HepG2 (cell line): Measurements from ENCODE around the gene TAF13. TPM values are rescaled to one million over a fixed set of nuclear protein-coding genes. Genes with fewer than 3 reads are reported as not detected.
A peak's percentile ranks its signal among the peaks of the same experiment; 100 is the strongest.

Source experiments
- AGO2 ChIP-seq: fragments of 200-400 bp; formaldehyde crosslinking; optimal IDR thresholded peaks from 2 replicates; pipeline ENCODE3; 2017; ENCODE audit warnings: mild to moderate bottlenecking, low read depth, low read length, moderate library complexity
- ARNTL ChIP-seq: sonication (generic); formaldehyde crosslinking; IDR thresholded peaks from 2 replicates; pipeline ENCODE4 v1.4.0; 2020; ENCODE audit warnings: mild to moderate bottlenecking, missing genetic modification reagents
- DPF2 ChIP-seq: sonication (generic); formaldehyde crosslinking; IDR thresholded peaks from 2 replicates; pipeline ENCODE4 v1.4.0; 2020; ENCODE audit warnings: mild to moderate bottlenecking, low read depth, missing genetic modification reagents, borderline replicate concordance
- ERF ChIP-seq: IDR thresholded peaks from 2 replicates; pipeline ENCODE4 v1.6.1; 2018; ENCODE audit warnings: missing biosample characterization, missing genetic modification reagents
- FOXO4 ChIP-seq: sonication (generic); formaldehyde crosslinking; conservative IDR thresholded peaks from 2 replicates; pipeline ENCODE4 v1.8.1; 2023; ENCODE audit warnings: missing genetic modification reagents
- GMEB1 ChIP-seq: sonication (generic); formaldehyde crosslinking; IDR thresholded peaks from 2 replicates; pipeline ENCODE4 v1.5.1; 2020; ENCODE audit warnings: missing genetic modification reagents, mild to moderate bottlenecking, borderline replicate concordance
- NCOA5 ChIP-seq: sonication (generic); formaldehyde crosslinking; IDR thresholded peaks from 2 replicates; pipeline ENCODE4 v1.4.0; 2020; ENCODE audit warnings: missing genetic modification reagents
- POGZ ChIP-seq: sonication (generic); formaldehyde crosslinking; IDR thresholded peaks from 2 replicates; pipeline ENCODE4 v1.4.0; 2020; ENCODE audit warnings: mild to moderate bottlenecking, missing genetic modification reagents
- RFXAP ChIP-seq: sonication (generic); formaldehyde crosslinking; IDR thresholded peaks from 2 replicates; pipeline ENCODE4 v1.4.0; 2020; ENCODE audit warnings: missing genetic modification reagents, borderline replicate concordance
- SP1 ChIP-seq, 2 experiments: fragments of 450-650 bp in 1 of 2; sonication (generic) in 1 of 2; formaldehyde crosslinking in 1 of 2; IDR thresholded peaks; 2 replicates each; pipeline versions ENCODE4 v1.4.0 to v1.6.1; 2016 to 2020; ENCODE audit warnings: missing genetic modification reagents in 1 of 2
- XRCC5 ChIP-seq: fragments of 200-400 bp; formaldehyde crosslinking; optimal IDR thresholded peaks from 2 replicates; pipeline ENCODE3; 2017; ENCODE audit warnings: mild to moderate bottlenecking, low read length
- ZBED4 ChIP-seq: sonication (generic); formaldehyde crosslinking; IDR thresholded peaks from 2 replicates; pipeline ENCODE4 v1.4.0; 2020; ENCODE audit warnings: missing genetic modification reagents, borderline replicate concordance
- ZFP41 ChIP-seq: sonication (generic); formaldehyde crosslinking; IDR thresholded peaks from 2 replicates; pipeline ENCODE4 v1.4.0; 2020; ENCODE audit warnings: mild to moderate bottlenecking, missing genetic modification reagents, borderline replicate concordance
- ZKSCAN1 ChIP-seq: fragments of 150-350 bp; IDR thresholded peaks from 2 replicates; pipeline ENCODE4 v1.6.1; 2014; ENCODE audit warnings: low read length
- ZNF121 ChIP-seq: sonication (generic); formaldehyde crosslinking; IDR thresholded peaks from 2 replicates; pipeline ENCODE4 v1.5.0; 2020; ENCODE audit warnings: mild to moderate bottlenecking, missing genetic modification reagents
- ZNF282 ChIP-seq: fragments of 450-650 bp; IDR thresholded peaks from 2 replicates; pipeline ENCODE4 v1.6.1; 2018; ENCODE audit not compliant: partially characterized antibody
- ZNF33B ChIP-seq: sonication (generic); formaldehyde crosslinking; IDR thresholded peaks from 2 replicates; pipeline ENCODE4 v1.5.1; 2020; ENCODE audit warnings: mild to moderate bottlenecking, missing genetic modification reagents
- ZNF451 ChIP-seq: sonication (generic); formaldehyde crosslinking; IDR thresholded peaks from 2 replicates; pipeline ENCODE4 v1.5.0; 2020; ENCODE audit warnings: mild to moderate bottlenecking, missing genetic modification reagents
- ZNF639 ChIP-seq: conservative IDR thresholded peaks from 2 replicates; pipeline ENCODE4 v1.6.1; 2018; ENCODE audit warnings: missing genetic modification reagents
- ZNF781 ChIP-seq: sonication (generic); formaldehyde crosslinking; IDR thresholded peaks from 2 replicates; pipeline ENCODE4 v1.5.1; 2020; ENCODE audit warnings: borderline replicate concordance, mild to moderate bottlenecking, missing genetic modification reagents; ENCODE audit errors: not compliant biosample characterization
- ZNF83 ChIP-seq: sonication (generic); formaldehyde crosslinking; IDR thresholded peaks from 2 replicates; pipeline ENCODE4 v1.4.0; 2020; ENCODE audit warnings: missing genetic modification reagents, mild to moderate bottlenecking, borderline replicate concordance
- polyA plus RNA-seq, 8 experiments: library from polyadenylated mRNA; depleted of rRNA in 3 of 8; stranded (reverse) in 7 of 8; unstranded in 1 of 8; fragments of >200 nt; fragmentation: Illumina TruSeq in 4 of 8; extraction: Trizol in 4 of 8; gene quantifications; 2 replicates each; pipeline versions ENCODE4 v1.2.1 to v1.2.3, GENCODE V29; 2011 to 2016; ENCODE audit warnings: low read depth in 4 of 8, missing spikeins in 1 of 8, mixed read lengths in 1 of 8; ENCODE audit not compliant: insufficient read depth in 1 of 8
- total RNA-seq, 5 experiments: library from RNA; depleted of rRNA; stranded (reverse); fragments of >200 nt; fragmentation: Illumina TruSeq; extraction: Trizol; gene quantifications; 2 replicates each; pipeline ENCODE4 v1.2.3, GENCODE V29; 2016; ENCODE audit warnings: low read depth in 1 of 5

The TAF13 gene
- total and polyA plus RNA-seq, 2 of the 13 experiments (the other 11 are each of a cell fraction or from before 2014, with no cell fraction given), result 11.5 to 36.3 TPM

- peak; percentile 83 for TF ChIP-seq ZBED4 (CRISPR knock-in tag)
- peak; percentile 88; the same call in 1 of the 2 replicates for TF ChIP-seq ZNF33B (CRISPR knock-in tag)
- TF ChIP-seq FOXO4 (CRISPR knock-in tag), result 0 out of 2 replicates have a peak, but pooled peaks have one; percentile 88
- TF ChIP-seq XRCC5, result peak; percentile 95
- no peak for TF ChIP-seq NCOA5 (CRISPR knock-in tag)
- peak; percentile 81 for TF ChIP-seq ERF (CRISPR knock-in tag)
- no peak for TF ChIP-seq ZNF282
- peak; percentile 98 for TF ChIP-seq AGO2
- 0 out of 2 replicates have a peak, but pooled peaks have one; percentile 81 for TF ChIP-seq ZFP41 (CRISPR knock-in tag)
- TF ChIP-seq GMEB1, result peak; percentile 82; the same call in 1 of the 2 replicates
- TF ChIP-seq ZNF639, result peak; percentile 95
- TF ChIP-seq ARNTL (CRISPR knock-in tag), result peak; percentile 91
- TF ChIP-seq ZKSCAN1, result no peak
- peak; percentile 53 for TF ChIP-seq ZNF781
- TF ChIP-seq DPF2 (CRISPR knock-in tag), result peak; percentile 44; the same call in 1 of the 2 replicates
- TF ChIP-seq SP1 (IDR thresholded peaks at IDR 0.05), result no peak
- peak; percentile 77 for TF ChIP-seq SP1 (CRISPR knock-in tag; IDR thresholded peaks at IDR 0.05)
- TF ChIP-seq POGZ (CRISPR knock-in tag), result peak; percentile 99
- peak; percentile 39; the same call in 1 of the 2 replicates for TF ChIP-seq ZNF121 (CRISPR knock-in tag)
- peak; percentile 94 for TF ChIP-seq ZNF451 (CRISPR knock-in tag)
- no peak for TF ChIP-seq ZNF83 (CRISPR knock-in tag)
- TF ChIP-seq RFXAP, result peak; percentile 86
Observed at GRCh38 chr1:109099938-109100773, 24.4 kb upstream of the TAF13 start (continued).
